H54 (cell line): ENCODE measurements around the gene BUD23.
A peak's percentile ranks its signal among the peaks of the same experiment; 100 is the strongest.
"Not testable (repeated sequence)": the region's sequence is repeated elsewhere in the genome, so short reads cannot be mapped to it uniquely, and the experiment has no call there.

Experiments
- DNase-seq: peaks from one replicate; pipeline ENCODE4 v3.0.0; 2011; ENCODE audit warnings: low spot score, mixed read lengths; ENCODE audit not compliant: insufficient read length
- FAIRE-seq: peaks from 3 replicates; lab custom pipeline; 2011; peaks lifted over from hg19 to GRCh38; lab: Jason Lieb, UNC
- POLR2A ChIP-seq: IDR thresholded peaks from 2 replicates; pipeline ENCODE4 v1.6.1; 2011; ENCODE audit warnings: low read depth, mild to moderate bottlenecking, low read length

The BUD23 gene

DNA sequence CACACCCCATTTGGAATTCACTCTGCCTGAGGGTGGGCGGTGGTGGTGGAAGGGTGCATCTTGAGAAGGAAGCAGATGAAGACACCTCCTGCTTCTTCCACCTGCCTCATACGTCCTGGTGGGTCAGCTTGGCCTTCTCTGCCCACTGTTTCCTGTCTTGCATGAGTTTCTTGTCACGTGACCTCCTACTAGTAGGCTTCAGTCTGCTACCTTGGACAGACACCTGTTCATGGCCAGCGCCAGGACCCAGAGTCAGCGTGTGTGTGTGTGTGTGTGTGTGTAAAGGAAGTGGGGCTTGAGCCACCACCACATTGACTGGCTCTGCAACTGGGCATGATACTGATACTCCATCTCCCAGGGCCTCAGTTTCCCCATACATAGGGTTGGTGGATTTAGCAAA, 32.9 kb upstream of the BUD23 start:
- DNase-seq (no peak), FAIRE-seq (no peak)
- TF ChIP-seq POLR2A, result no peak

DNA sequence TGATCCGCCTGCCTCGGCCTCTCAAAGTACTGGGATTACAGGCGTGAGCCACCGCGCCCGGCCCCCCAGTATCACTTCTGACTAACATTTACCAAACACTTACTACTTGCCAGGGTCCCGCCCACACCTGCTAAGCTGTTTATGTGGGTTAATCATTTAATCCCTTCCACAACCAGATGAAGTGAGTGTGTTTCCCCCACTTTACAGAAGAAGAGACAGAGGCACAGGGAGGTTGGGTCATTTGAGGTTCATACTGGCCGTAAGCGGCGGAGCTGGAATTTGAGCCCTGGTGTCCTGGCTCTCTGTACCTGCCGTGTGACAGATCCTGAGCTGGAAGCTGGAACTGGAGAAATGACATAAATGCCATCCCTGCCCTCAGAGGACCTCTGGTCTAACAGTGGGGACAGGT, 30.9 kb upstream of the BUD23 start:
- FAIRE-seq (no peak), DNase-seq (no peak)
- no peak for TF ChIP-seq POLR2A

DNA sequence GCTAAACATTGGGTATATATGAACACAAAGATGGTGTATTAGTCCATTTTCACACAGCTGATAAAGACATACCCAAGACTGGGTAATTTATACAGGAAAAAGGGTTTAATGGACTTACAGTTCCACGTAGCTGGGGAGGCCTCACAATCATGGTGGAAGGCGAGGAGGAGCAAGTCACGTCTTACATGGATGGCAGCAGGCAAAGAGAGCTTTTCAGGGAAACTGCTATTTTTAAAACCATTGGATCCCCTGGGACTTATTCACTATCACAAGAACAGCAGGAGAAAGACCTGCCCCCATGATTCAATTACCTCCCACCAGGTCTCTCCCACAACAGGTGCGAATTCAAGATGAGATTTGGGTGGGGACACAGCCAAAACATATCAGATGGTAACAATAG, 28.1 kb upstream of the BUD23 start:
- not testable (repeated sequence) for FAIRE-seq, DNase-seq

DNA sequence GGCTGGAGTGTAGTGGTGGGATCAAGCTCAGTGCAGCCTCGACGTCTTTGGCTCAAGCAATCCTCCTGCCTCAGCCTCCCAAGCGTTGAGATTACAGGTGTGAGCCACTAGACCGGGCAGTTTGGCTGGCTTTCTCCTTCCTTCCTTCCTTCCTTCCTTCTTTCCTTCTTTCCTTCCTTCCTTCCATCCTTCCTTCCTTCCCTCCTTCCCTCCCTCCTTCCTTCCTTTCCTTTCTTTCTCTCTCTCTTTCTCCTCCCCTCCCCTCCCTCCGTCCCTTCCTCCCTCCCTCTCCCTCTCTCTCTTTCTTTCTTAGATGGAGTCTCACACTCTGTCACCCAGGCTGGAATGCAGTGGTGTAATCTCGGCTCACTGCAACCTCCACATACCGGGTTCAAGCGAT, 23.4 kb upstream of the BUD23 start:
- no peak for DNase-seq
- no peak for FAIRE-seq
- TF ChIP-seq POLR2A, result no peak

DNA sequence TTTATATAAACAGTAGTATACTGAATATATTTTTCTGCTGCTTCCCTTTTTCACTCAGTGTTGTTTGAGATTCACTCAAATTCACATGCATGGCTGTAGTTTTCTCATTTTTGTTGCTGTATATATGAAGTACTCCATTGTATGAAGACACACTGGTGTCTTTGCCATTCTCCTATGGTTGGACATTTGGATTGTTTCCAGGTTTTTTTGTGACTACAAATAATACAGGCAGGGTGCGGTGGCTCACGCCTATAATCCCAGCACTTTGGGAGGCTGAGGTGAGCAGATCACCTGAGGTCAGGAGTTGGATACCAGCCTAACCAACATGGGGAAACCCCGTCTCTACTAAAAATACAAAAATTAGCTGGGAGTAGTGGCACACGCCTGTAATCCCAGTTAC, 22.8 kb upstream of the BUD23 start:
- DNase-seq, FAIRE-seq: not testable (repeated sequence)

DNA sequence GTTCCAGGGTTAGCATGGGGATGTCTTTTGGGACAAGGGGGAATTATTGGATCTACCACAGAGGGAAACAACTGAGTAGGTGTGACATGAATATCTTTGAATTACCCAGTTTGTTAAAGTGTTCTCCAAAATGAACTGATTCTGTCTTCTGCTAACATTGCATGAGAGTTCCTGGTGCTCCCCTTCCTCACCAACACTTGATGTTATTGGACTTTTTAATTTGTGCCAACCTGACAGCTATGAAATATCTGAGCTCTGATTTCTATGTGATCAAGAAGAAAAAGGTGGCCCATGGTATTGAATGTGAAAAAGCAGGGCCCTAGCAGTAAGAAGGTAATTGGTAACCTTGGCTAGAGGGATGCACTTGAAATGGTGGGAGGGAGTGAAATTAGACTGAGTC, 20.4 kb upstream of the BUD23 start:
- no peak for DNase-seq
- FAIRE-seq, result no peak
- no peak for TF ChIP-seq POLR2A

DNA sequence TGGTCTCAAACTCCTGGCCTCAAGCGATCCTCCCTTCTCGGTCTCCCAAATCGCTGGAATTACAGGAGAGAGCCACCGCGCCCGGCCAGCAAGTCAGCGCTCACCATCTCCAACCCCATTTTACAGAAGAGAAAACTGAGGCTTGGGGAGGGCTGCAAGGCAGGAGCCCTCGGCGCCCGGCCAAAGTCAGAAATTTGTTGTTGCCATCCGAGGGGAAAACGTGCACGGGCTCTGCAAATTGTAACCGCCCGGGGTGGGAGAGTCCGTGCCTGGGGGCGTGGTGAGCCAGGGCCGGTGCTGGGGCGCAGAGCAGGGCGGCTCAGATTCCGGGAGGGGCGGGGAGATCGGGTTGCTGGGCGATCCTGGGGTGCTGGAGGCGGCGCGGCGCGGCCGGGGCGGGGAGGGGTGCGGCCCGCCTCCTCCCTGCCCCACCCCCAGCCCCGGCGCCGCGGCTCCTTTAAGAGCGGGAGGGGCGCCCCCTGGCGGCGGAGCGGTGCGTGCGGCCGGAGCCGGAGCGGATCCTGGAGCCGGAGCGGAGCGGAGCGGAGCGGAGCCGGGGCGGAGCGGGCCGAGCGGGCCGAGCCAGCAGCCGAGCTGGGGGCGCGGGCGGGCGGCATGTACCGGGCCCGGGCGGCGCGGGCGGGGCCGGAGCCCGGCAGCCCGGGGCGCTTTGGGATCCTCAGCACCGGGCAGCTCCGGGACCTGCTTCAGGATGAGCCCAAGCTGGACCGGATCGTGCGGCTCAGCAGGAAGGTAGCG, 15.9 kb upstream of the BUD23 start, which contains the start of gene VPS37D:
VPS37D (plus strand) TSS at position 488 of the 759 bp plus-strand sequence; CDS start at position 616, 128 bp downstream.
- peak; percentile 91 for DNase-seq
- FAIRE-seq, result no peak
- no peak for TF ChIP-seq POLR2A

DNA sequence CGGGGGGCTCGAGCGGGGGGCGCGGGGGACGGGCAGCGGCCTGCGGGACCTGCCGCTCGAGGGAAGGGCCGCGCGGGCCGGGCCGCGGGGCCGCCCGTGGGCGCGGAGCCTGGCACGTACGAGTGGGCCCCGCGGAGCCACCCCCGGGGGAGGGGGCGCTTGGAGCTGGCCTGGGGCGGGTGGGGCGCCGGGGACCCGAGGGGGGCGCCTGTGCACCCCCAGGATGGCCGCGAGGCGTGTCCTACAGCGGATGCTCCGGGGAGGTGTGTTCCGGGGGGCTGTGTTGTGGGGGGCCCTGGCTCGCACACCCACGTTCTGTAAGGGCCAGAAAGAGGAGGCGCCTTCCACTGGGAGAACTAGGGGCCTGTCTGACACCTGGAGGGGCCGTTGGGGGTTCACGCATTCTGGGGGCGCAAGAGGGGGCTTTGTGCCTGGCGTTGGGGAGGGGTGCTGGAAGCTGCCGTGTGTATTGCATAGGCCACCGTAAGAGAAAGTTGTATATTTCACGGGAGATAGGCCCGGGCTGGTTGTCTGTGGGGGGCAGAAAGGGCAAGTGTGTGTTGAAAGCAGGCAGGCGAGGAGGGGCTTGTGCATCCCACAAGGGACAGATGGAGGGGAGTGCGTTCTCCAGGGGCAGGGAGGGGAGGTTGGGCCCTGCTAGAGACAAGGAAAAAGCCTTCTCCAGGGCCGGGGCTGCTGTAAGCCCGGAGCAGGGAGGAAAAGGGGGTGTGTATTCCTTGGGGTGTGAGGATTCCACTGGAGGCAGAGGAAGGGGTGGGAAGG, 15.1 kb upstream of the BUD23 start:
- TF ChIP-seq POLR2A, result no peak
- DNase-seq (no peak), FAIRE-seq (no peak)

DNA sequence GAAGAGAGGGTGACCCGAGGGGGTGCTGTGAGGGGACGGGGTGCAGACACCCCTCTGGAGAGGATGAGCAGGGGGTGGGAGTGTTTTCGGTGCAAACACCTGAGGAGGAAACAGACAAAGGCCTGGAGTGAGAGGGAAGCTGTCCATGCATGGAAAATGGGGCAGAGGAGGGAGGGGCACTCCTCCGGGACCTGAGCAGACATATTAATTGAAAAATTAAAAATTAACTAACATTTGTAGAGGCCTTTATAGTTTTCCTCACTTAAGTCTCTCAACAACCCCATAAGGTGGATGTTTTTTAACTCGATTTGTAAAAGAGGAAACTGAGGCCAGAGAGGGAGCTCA, 14.5 kb upstream of the BUD23 start:
- TF ChIP-seq POLR2A, result no peak
- DNase-seq (no peak), FAIRE-seq (no peak)

DNA sequence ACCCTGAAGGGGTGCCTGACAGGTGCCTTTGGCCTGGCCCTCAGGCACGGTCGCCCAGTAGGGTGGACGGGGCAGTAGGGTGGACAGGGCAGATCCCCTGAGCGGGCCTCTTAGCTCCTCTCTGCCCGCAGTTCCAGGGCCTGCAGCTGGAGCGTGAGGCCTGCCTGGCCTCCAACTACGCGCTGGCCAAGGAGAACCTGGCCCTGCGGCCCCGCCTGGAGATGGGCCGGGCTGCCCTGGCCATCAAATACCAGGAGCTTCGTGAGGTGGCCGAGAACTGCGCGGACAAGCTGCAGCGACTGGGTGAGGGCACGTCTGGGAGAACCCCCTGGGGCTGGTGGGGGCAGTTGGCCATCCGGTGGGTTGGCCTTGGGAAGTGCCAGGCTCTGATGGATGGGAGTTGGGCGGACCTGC, 14.1 kb upstream of the BUD23 start:
- no peak for TF ChIP-seq POLR2A
- no peak for DNase-seq
- FAIRE-seq, result no peak

DNA sequence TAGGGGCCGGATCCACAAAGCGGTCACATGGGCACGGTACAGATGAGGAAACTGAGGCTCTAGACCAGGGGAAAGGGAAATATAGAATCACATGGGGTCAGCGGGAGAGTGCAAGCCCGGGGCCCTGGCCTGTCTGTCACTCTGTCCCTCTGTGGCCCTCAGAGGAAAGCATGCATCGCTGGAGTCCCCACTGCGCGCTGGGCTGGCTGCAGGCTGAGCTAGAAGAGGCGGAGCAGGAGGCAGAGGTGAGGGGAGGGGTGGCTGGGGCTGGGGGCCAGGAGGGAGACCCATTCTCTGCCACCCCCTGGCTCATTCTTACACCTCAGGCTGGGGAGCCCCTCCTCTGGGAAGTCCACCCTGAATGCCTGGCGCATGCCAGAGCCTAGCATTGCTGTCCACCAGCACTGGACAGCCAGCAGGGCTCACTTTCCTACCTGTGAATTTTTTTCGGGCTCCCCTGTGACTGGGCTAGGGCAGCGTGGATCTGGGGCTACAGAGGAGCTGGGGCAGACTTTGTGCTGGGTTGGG, 13.5 kb upstream of the BUD23 start:
- FAIRE-seq, result no peak

DNA sequence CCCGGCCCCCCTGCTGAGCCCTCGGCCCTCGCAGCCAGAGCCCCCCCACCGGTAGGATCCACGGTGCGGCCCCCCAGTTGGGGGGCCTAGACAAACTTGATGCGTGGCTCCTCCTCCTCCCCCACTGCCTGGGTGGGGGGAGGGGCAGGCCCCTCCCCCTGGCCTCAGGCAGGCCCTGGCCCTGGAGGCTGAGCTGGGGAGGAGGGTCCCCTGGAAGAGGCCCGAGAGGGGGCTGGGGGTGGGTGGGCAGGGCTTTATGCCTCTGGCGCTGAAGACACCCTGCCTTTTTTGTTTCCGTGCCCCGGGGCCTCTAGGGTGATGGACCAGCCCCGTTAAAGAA, 12.1 kb upstream of the BUD23 start:
- FAIRE-seq (no peak), DNase-seq (no peak)
- TF ChIP-seq POLR2A, result no peak

More for the DNA sequence above, 13.5 kb upstream of the BUD23 start:
- no peak for TF ChIP-seq POLR2A
- no peak for DNase-seq

DNA sequence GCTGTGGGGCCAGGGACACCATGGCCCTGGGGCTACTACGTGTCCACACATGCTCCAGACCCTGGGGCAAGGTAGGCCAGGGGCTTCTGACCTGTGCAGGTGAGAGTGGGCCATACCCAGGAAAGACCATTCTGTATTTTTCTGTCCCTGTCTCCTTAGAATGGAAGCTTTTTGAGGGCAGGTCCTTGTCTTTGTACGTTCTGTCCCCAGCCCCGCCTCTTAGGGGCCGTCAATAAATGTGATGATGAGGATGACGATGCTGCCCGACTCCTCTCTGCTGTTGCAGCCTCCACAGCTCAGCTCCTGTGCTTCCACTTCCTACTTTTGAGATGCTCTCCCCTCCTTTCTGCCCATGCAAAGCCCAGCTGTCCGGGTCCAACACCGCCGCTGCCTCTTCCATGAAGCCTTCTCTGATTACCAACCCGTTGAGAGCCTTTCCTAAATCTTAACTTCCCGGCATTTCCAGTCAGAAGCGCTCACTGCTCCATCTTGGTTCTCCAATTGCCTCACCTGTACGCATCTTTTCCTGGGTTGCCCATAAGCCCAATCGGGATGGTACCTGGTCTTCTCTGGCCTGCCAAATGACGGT, 11.4 kb upstream of the BUD23 start:
- no peak for FAIRE-seq
- no peak for DNase-seq
- TF ChIP-seq POLR2A, result no peak

DNA sequence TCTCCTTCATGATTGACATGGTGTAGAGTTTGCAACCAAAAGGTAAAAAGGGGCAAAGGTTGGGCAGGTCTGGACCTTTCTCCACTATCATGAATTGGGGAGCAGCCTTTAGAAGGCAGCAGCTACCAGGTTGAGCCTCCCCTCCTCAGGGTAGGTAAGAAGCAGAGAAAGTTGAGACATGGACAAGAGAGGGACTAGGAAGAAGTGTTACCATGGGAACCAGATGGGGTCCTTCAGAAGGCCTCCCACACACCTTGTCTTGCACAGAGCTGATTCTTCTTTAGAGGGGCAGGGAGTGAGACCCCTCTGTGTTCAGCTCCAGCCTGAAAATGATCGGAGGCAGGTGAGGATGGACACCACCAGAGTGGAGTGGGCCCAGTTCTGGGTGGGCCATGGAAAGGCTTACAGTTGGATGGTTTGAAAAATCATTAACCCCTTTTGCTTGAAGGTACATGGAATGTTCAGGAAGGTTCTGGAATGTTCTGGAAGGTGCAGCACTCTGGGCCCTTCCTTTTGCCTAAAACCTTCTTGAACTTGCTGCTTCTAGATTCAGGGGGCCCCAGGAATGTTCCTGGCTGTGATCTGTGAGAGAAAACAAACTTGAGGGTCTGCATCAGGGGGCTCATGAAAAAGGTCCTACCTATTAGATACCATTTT, 8.8 kb upstream of the BUD23 start:
- FAIRE-seq, result no peak
- TF ChIP-seq POLR2A, result no peak
- DNase-seq, result no peak

DNA sequence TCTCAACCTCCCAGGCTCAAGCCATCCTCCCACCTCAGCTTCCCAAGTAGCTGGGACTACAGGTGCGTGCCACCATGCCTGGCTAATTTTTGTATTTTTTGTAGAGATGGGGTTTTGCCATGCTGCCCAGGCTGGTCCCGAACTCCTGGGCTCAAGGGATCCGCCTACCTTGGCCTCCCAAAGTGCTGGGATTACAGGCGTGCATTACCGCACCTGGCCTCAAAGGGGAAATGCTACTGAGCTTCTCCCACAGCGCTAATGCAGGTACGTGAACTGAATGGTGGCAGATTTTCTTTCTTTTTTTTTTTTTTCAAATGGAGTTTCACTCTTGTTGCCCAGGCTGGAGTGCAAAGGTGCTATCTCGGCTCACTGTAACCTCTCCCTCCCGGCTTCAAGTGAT, 7.3 kb upstream of the BUD23 start:
- DNase-seq, FAIRE-seq: not testable (repeated sequence)
